ENCODE measurements around the gene PRSS57.
"Not testable (repeated sequence)": the region's sequence is repeated elsewhere in the genome, so short reads cannot be mapped to it uniquely, and the experiment has no call there.

The PRSS57 gene

GRCh38 chr19:688992-689391 is 6.3 kb downstream of the PRSS57 start:
- DNase-seq, result no peak

- DNase-seq, result no peak
Measured at GRCh38 chr19:688214-688613, 7.0 kb downstream of the PRSS57 start.

GRCh38 chr19:687569-688166 is 7.6 kb downstream of the PRSS57 start:
- no peak for DNase-seq

GRCh38 chr19:686589-687297 is 8.5 kb downstream of the PRSS57 start:
- DNase-seq, result no peak

- DNase-seq, result no peak
Measured at GRCh38 chr19:685454-685931, 9.8 kb downstream of the PRSS57 start.

- no peak for DNase-seq
Measured at GRCh38 chr19:682678-683320, 12.5 kb downstream of the PRSS57 start.

GRCh38 chr19:681029-682019 is 13.9 kb downstream of the PRSS57 start:
- peak in 1 of 2 donors; percentile 28 for DNase-seq

- DNase-seq, result peak; percentile 100
Measured at GRCh38 chr19:680287-681028, 14.8 kb downstream of the PRSS57 start.

- no peak for DNase-seq
Measured at GRCh38 chr19:679418-680286, 15.6 kb downstream of the PRSS57 start.

GRCh38 chr19:678791-679388 is 16.4 kb downstream of the PRSS57 start:
- DNase-seq, result no peak

- no peak for DNase-seq
Measured at GRCh38 chr19:677601-678436, 17.4 kb downstream of the PRSS57 start.

GRCh38 chr19:677201-677600 is 18.1 kb downstream of the PRSS57 start:
- no peak for DNase-seq

- DNase-seq, result no peak
Measured at GRCh38 chr19:676339-677105, 18.7 kb downstream of the PRSS57 start, which contains the start of gene FSTL3. Gene FSTL3, plus strand, starts transcription at chr19:676392. Its CDS starts 32 bp downstream, at chr19:676424.

GRCh38 chr19:676007-676338 is 19.3 kb downstream of the PRSS57 start:
- DNase-seq, result no peak

- no peak for DNase-seq
Measured at GRCh38 chr19:674282-675151, 20.7 kb downstream of the PRSS57 start.

GRCh38 chr19:670609-671075 is 24.6 kb downstream of the PRSS57 start:
- DNase-seq, result no peak

- DNase-seq, result not testable (repeated sequence)
Measured at GRCh38 chr19:668675-669434, 26.4 kb downstream of the PRSS57 start.

Measured in activated CD4-positive, alpha-beta T cell treated with anti-CD3 and anti-CD28 coated beads for 4 hours (primary cell).